Upper lobe of right lung (tissue), 1 donor: ENCODE data around the gene NET1. TPM values are rescaled to one million over a fixed set of nuclear protein-coding genes. Genes with fewer than 3 reads are reported as not detected.
"Not testable (repeated sequence)": the region's sequence is repeated elsewhere in the genome, so short reads cannot be mapped to it uniquely, and the experiment has no call there.

Experiments used
- ATAC-seq: fragments of 200-7000 bp; cut with Tn5 transposase; one replicate; pipeline ENCODE4 v1.9.1; 2020; ENCODE audit warnings: mild to moderate bottlenecking, moderate library complexity
- DNase-seq: peaks from one replicate; pipeline ENCODE4 v3.0.0-alpha.2; 2020
- H3K27ac ChIP-seq: fragments of 200-600 bp; one replicate; pipeline ENCODE4 v1.8.0; 2022
- H3K27me3 ChIP-seq: fragments of 200-600 bp; one replicate; pipeline ENCODE4 v1.8.0; 2022; ENCODE audit warnings: mild to moderate bottlenecking
- H3K36me3 ChIP-seq: fragments of 200-600 bp; one replicate; pipeline ENCODE4 v1.8.0; 2022
- H3K4me1 ChIP-seq: fragments of 200-600 bp; one replicate; pipeline ENCODE4 v1.8.0; 2022
- H3K4me3 ChIP-seq: fragments of 200-600 bp; one replicate; pipeline ENCODE4 v1.8.0; 2022; ENCODE audit warnings: mild to moderate bottlenecking
- H3K9me3 ChIP-seq: fragments of 200-600 bp; one replicate; pipeline ENCODE4 v1.8.0; 2022
- CTCF ChIP-seq: fragments of 200-600 bp; IDR thresholded peaks from one replicate; pipeline ENCODE4 v1.8.0; 2022; ENCODE audit warnings: antibody characterized with exemption
- intact Hi-C: fragments of 100-400 bp; cut with DNase I; formaldehyde crosslinking; loops from one replicate; pipeline ENCODE4 v1.11.0; 2022
- total RNA-seq: library from RNA; stranded (reverse); fragmentation: NEBNext Ultra II Directional; extraction: Animal tissue kit (Norgen Biotek cat#: 25700); gene quantifications from one replicate; pipeline ENCODE4 v1.2.1, GENCODE V29; 2021
- donor health status: DM: no; HTN: yes; CAD: no; lungs with severe emphysema.

NET1 gene
- total RNA-seq, 1 donor from 2014 or later: 42.8 TPM

GRCh38 chr10:5404208-5405041 lies 7.9 kb upstream of the NET1 start, which contains the start of gene TUBAL3:
TUBAL3 (minus strand) TSS chr10:5404828; CDS start chr10:5404792, 36 bp downstream.
- no peak for TF ChIP-seq CTCF
- Histone ChIP-seq H3K27ac (no peak within 1 kb of the TSS), H3K9me3 (no peaks in the 10 kb centered on the region), H3K4me1 (no peaks in the 10 kb centered on the region), H3K27me3 (no peaks in the 10 kb centered on the region), H3K4me3 (no peak within 1 kb of the TSS), H3K36me3 (no peaks in the 10 kb centered on the region)
- ATAC-seq: no peak
- intact Hi-C loops: no loop called here
- DNase-seq: no peak

- H3K4me3 ChIP-seq: no peak overlapping the region
- peaks cover 6% of the 10 kb centered on the region for H3K27me3 ChIP-seq
- H3K4me1 ChIP-seq: peaks cover 1% of the 10 kb centered on the region
- H3K36me3 ChIP-seq: no peaks in the 10 kb centered on the region
- ATAC-seq: no peak
- DNase-seq: no peak
- TF ChIP-seq CTCF: no peak
- H3K9me3 ChIP-seq: no peaks in the 10 kb centered on the region
- intact Hi-C loops: no loop called here
- H3K27ac ChIP-seq: no peak overlapping the region
These were observed 5.4 kb upstream of the NET1 start for GRCh38 chr10:5406918-5407317.

- H3K4me1 ChIP-seq, H3K36me3 ChIP-seq, DNase-seq, ATAC-seq, H3K4me3 ChIP-seq, H3K27ac ChIP-seq, H3K9me3 ChIP-seq, intact Hi-C loops, H3K27me3 ChIP-seq: not testable (repeated sequence)
These were observed 1.6 kb upstream of the NET1 start for GRCh38 chr10:5410787-5411186.

- no peak for TF ChIP-seq CTCF
- Histone ChIP-seq H3K9me3 (no peaks in the 10 kb centered on the region), H3K27me3 (peaks cover 6% of the 10 kb centered on the region), H3K27ac (no peak overlapping the region), H3K4me1 (peaks cover 4% of the 10 kb centered on the region), H3K36me3 (no peaks in the 10 kb centered on the region), H3K4me3 (peak overlapping the region; percentile 75)
- no peak for ATAC-seq
- intact Hi-C loops: no loop called here
- DNase-seq: no peak
These were observed 448 bp upstream of the NET1 start for GRCh38 chr10:5411941-5412276.

- ATAC-seq: peak; percentile 16
- Histone ChIP-seq H3K4me3 (peak overlapping the region; percentile 75), H3K27me3 (peaks cover 6% of the 10 kb centered on the region), H3K4me1 (peaks cover 4% of the 10 kb centered on the region), H3K27ac (no peak overlapping the region), H3K9me3 (no peaks in the 10 kb centered on the region), H3K36me3 (no peaks in the 10 kb centered on the region)
- intact Hi-C loops: no loop called here
- DNase-seq: no peak
- TF ChIP-seq CTCF: no peak
These were observed 918 bp downstream of the NET1 start for GRCh38 chr10:5413012-5413938.

- intact Hi-C loops: no loop called here
- peaks cover 1% of the 10 kb centered on the region for H3K4me1 ChIP-seq
- DNase-seq: no peak
These were observed 4.6 kb downstream of the NET1 start for GRCh38 chr10:5416981-5417380.

More at GRCh38 chr10:5416981-5417380, 4.6 kb downstream of the NET1 start:
- H3K36me3 ChIP-seq: no peaks in the 10 kb centered on the region
- TF ChIP-seq CTCF: no peak
- no peaks in the 10 kb centered on the region for H3K27me3 ChIP-seq
- H3K27ac ChIP-seq: no peak overlapping the region
- no peaks in the 10 kb centered on the region for H3K9me3 ChIP-seq
- ATAC-seq: no peak
- H3K4me3 ChIP-seq: no peak overlapping the region
